HEK293 (cell line): ENCODE data around the gene BCDIN3D.

Experiments
- GLI4 ChIP-seq: fragments of 450-650 bp; formaldehyde crosslinking; IDR thresholded peaks from 2 replicates; pipeline ENCODE4 v1.5.1; 2016; ENCODE audit warnings: missing biosample characterization, missing genetic modification characterization
- HOXD13 ChIP-seq: sonication (generic); formaldehyde crosslinking; IDR thresholded peaks from 2 replicates; pipeline ENCODE4 v1.8.0; 2022; ENCODE audit warnings: missing genetic modification reagents, borderline replicate concordance
- IKZF3 ChIP-seq: fragments of 450-650 bp; IDR thresholded peaks from 2 replicates; pipeline ENCODE4 v1.5.0; 2018; ENCODE audit warnings: missing biosample characterization, mild to moderate bottlenecking, missing genetic modification characterization, moderate library complexity
- MZF1 ChIP-seq: fragments of 450-650 bp; formaldehyde crosslinking; IDR thresholded peaks from 2 replicates; pipeline ENCODE4 v1.5.1; 2017; ENCODE audit warnings: missing biosample characterization, missing genetic modification characterization, borderline replicate concordance
- SCRT2 ChIP-seq: fragments of 450-650 bp; formaldehyde crosslinking; IDR thresholded peaks from 2 replicates; pipeline ENCODE4 v1.5.1; 2016; ENCODE audit warnings: missing biosample characterization, missing genetic modification characterization
- TRIM28 ChIP-seq: IDR thresholded peaks from 2 replicates; pipeline ENCODE4 v1.6.1; 2011; ENCODE audit warnings: low read length, control low read depth, borderline replicate concordance
- ZBTB48 ChIP-seq: fragments of 450-650 bp; formaldehyde crosslinking; IDR thresholded peaks from 2 replicates; pipeline ENCODE4 v1.5.1; 2016; ENCODE audit warnings: missing biosample characterization, missing genetic modification characterization
- ZBTB7A ChIP-seq: fragments of 450-650 bp; formaldehyde crosslinking; IDR thresholded peaks from 2 replicates; pipeline ENCODE4 v1.5.1; 2016; ENCODE audit warnings: low read depth, missing biosample characterization, missing genetic modification characterization
- ZFP69B ChIP-seq: fragments of 450-650 bp; formaldehyde crosslinking; IDR thresholded peaks from 2 replicates; pipeline ENCODE4 v1.5.1; 2016; ENCODE audit warnings: missing biosample characterization, missing genetic modification characterization
- ZNF114 ChIP-seq: fragments of 450-650 bp; formaldehyde crosslinking; IDR thresholded peaks from 2 replicates; pipeline ENCODE4 v1.5.0; 2017; ENCODE audit warnings: missing biosample characterization, missing genetic modification characterization
- ZNF157 ChIP-seq: fragments of 450-650 bp; formaldehyde crosslinking; IDR thresholded peaks from 2 replicates; pipeline ENCODE4 v1.5.1; 2016; ENCODE audit warnings: missing biosample characterization, missing genetic modification characterization
- ZNF184 ChIP-seq: fragments of 450-650 bp; IDR thresholded peaks from 2 replicates; pipeline ENCODE4 v1.5.1; 2018; ENCODE audit warnings: missing biosample characterization, mild to moderate bottlenecking, missing genetic modification characterization
- ZNF335 ChIP-seq: fragments of 450-650 bp; formaldehyde crosslinking; conservative IDR thresholded peaks from 2 replicates; pipeline ENCODE4 v1.5.1; 2016; ENCODE audit warnings: missing biosample characterization, missing genetic modification characterization
- ZNF510 ChIP-seq: fragments of 450-650 bp; formaldehyde crosslinking; IDR thresholded peaks from 2 replicates; pipeline ENCODE4 v1.5.1; 2018; ENCODE audit warnings: mild to moderate bottlenecking, missing genetic modification characterization, missing biosample characterization; ENCODE audit not compliant: insufficient replicate concordance
- ZNF560 ChIP-seq: fragments of 450-650 bp; formaldehyde crosslinking; IDR thresholded peaks from 2 replicates; pipeline ENCODE4 v1.5.1; 2017; ENCODE audit warnings: missing biosample characterization, missing genetic modification characterization, borderline replicate concordance
- ZNF658 ChIP-seq: fragments of 450-650 bp; formaldehyde crosslinking; IDR thresholded peaks from 2 replicates; pipeline ENCODE4; 2016; ENCODE audit warnings: missing biosample characterization, missing genetic modification characterization
- ZNF660 ChIP-seq: fragments of 450-650 bp; IDR thresholded peaks from 2 replicates; pipeline ENCODE4 v1.5.1; 2018; ENCODE audit warnings: missing biosample characterization, mild to moderate bottlenecking, missing genetic modification characterization
- ZNF670 ChIP-seq: fragments of 450-650 bp; formaldehyde crosslinking; IDR thresholded peaks from 2 replicates; pipeline ENCODE4 v1.5.1; 2016; ENCODE audit warnings: missing biosample characterization, missing genetic modification characterization, low read depth
- ZNF768 ChIP-seq: fragments of 450-650 bp; formaldehyde crosslinking; IDR thresholded peaks from 2 replicates; pipeline ENCODE4 v1.5.1; 2018; ENCODE audit warnings: missing biosample characterization, mild to moderate bottlenecking, missing genetic modification characterization
- ZNF843 ChIP-seq: fragments of 450-650 bp; formaldehyde crosslinking; IDR thresholded peaks from 2 replicates; pipeline ENCODE4 v1.5.1; 2016; ENCODE audit warnings: missing biosample characterization, missing genetic modification characterization
- TF ChIP-seq, protein P1 (sequence below): fragments of 450-650 bp; formaldehyde crosslinking; IDR thresholded peaks from 2 replicates; pipeline ENCODE4 v1.5.1; 2016; ENCODE audit warnings: missing biosample characterization, missing genetic modification characterization
- TF ChIP-seq, protein P2 (sequence below): fragments of 450-650 bp; formaldehyde crosslinking; IDR thresholded peaks from 2 replicates; pipeline ENCODE4 v1.5.1; 2017; ENCODE audit warnings: missing biosample characterization, missing genetic modification characterization
- TF ChIP-seq, protein P3 (sequence below): fragments of 450-650 bp; formaldehyde crosslinking; IDR thresholded peaks from 2 replicates; pipeline ENCODE4 v1.5.1; 2016; ENCODE audit warnings: missing biosample characterization, missing genetic modification characterization
- TF ChIP-seq, protein P4 (sequence below): fragments of 450-650 bp; formaldehyde crosslinking; IDR thresholded peaks from 2 replicates; pipeline ENCODE4 v1.5.1; 2016; ENCODE audit warnings: missing biosample characterization, missing genetic modification characterization
- TF ChIP-seq, protein P5 (sequence below): fragments of 450-650 bp; IDR thresholded peaks from 2 replicates; pipeline ENCODE4 v1.5.1; 2018; ENCODE audit warnings: missing biosample characterization, missing genetic modification characterization
- TF ChIP-seq, protein P6 (sequence below): fragments of 450-650 bp; formaldehyde crosslinking; IDR thresholded peaks from 2 replicates; pipeline ENCODE4 v1.5.1; 2017; ENCODE audit warnings: missing biosample characterization, missing genetic modification characterization
- TF ChIP-seq, protein P7 (sequence below): fragments of 450-650 bp; formaldehyde crosslinking; IDR thresholded peaks from 2 replicates; pipeline ENCODE4 v1.5.1; 2016; ENCODE audit warnings: missing biosample characterization, missing genetic modification characterization

BCDIN3D gene

DNA sequence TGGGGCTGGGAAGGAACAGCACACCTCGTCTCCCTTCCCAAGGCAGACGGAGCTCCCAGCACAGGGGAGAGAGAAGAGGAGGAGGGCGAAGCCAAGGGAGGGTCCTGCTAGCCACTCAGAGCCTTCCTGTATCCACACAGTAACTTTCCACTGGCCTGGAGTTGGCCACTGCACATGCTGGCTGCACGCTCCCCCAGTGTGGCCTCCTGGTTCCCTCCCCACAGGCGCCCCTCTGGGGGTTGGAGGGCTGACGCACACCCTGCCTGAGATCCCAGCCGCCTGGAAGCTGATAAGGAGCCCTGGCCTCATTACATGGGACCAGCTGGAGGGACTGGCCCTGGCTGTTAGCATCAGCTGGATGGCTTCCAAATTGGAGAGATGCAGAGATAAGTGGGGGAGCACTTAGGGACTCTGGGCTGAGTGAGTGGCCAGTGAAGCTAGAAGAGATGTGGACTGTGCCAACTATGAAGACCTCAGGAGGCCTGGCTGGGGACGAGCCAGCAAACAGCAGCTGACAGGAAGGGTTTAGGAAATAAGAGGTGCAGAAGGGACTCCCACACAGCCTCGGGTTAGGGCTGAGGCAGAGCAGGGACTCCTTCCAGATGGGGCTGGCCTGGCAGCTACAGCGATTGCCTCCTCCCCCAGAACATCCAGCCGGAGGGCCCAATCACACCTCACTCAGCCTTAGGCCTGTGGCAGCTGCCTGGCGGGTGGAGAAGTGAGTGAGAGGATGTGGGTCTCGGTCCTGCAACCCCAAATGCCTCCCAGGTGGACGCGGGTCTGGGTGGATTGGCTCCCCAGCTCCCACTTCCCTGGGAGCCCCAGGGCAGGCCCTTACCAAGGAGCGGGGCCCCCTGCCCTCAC lies 26.3 kb upstream of the BCDIN3D start (continued):
- TF ChIP-seq, protein P1, sequence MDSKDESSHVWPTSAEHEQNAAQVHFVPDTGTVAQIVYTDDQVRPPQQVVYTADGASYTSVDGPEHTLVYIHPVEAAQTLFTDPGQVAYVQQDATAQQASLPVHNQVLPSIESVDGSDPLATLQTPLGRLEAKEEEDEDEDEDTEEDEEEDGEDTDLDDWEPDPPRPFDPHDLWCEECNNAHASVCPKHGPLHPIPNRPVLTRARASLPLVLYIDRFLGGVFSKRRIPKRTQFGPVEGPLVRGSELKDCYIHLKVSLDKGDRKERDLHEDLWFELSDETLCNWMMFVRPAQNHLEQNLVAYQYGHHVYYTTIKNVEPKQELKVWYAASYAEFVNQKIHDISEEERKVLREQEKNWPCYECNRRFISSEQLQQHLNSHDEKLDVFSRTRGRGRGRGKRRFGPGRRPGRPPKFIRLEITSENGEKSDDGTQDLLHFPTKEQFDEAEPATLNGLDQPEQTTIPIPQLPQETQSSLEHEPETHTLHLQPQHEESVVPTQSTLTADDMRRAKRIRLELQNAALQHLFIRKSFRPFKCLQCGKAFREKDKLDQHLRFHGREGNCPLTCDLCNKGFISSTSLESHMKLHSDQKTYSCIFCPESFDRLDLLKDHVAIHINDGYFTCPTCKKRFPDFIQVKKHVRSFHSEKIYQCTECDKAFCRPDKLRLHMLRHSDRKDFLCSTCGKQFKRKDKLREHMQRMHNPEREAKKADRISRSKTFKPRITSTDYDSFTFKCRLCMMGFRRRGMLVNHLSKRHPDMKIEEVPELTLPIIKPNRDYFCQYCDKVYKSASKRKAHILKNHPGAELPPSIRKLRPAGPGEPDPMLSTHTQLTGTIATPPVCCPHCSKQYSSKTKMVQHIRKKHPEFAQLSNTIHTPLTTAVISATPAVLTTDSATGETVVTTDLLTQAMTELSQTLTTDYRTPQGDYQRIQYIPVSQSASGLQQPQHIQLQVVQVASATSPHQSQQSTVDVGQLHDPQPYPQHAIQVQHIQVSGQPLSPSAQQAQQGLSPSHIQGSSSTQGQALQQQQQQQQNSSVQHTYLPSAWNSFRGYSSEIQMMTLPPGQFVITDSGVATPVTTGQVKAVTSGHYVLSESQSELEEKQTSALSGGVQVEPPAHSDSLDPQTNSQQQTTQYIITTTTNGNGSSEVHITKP (tag by site-specific recombination), result peak; percentile 97
- TF ChIP-seq, protein P2, sequence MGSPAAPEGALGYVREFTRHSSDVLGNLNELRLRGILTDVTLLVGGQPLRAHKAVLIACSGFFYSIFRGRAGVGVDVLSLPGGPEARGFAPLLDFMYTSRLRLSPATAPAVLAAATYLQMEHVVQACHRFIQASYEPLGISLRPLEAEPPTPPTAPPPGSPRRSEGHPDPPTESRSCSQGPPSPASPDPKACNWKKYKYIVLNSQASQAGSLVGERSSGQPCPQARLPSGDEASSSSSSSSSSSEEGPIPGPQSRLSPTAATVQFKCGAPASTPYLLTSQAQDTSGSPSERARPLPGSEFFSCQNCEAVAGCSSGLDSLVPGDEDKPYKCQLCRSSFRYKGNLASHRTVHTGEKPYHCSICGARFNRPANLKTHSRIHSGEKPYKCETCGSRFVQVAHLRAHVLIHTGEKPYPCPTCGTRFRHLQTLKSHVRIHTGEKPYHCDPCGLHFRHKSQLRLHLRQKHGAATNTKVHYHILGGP, result no peak
- TF ChIP-seq ZFP69B (tag by site-specific recombination) (peak; percentile 73; the same call in 1 of the 2 replicates), ZNF660 (tag by site-specific recombination) (peak; percentile 87), ZNF658 (tag by site-specific recombination) (no peak), MZF1 (peak; percentile 81), ZNF843 (tag by site-specific recombination) (peak; percentile 83), SCRT2 (tag by site-specific recombination) (no peak), GLI4 (no peak), ZNF335 (tag by site-specific recombination) (peak; percentile 86), HOXD13 (CRISPR knock-in tag) (no peak), ZNF157 (tag by site-specific recombination) (no peak), ZNF510 (tag by site-specific recombination) (no peak), IKZF3 (tag by site-specific recombination) (peak; percentile 96), ZNF670 (no peak), TRIM28 (peak; percentile 94), ZNF184 (tag by site-specific recombination) (no peak; the same call in 1 of the 2 replicates), ZNF114 (tag by site-specific recombination) (no peak), ZNF768 (tag by site-specific recombination) (no peak), ZBTB7A (tag by site-specific recombination) (no peak), ZBTB48 (tag by site-specific recombination) (peak; percentile 99), ZNF560 (no peak)
- TF ChIP-seq, protein P3, sequence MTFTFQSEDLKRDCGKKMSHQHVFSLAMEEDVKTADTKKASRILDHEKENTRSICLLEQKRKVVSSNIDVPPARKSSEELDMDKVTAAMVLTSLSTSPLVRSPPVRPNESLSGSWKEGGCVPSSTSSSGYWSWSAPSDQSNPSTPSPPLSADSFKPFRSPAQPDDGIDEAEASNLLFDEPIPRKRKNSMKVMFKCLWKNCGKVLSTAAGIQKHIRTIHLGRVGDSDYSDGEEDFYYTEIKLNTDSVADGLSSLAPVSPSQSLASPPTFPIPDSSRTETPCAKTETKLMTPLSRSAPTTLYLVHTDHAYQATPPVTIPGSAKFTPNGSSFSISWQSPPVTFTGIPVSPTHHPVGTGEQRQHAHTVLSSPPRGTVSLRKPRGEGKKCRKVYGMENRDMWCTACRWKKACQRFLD (tag by site-specific recombination), result no peak
- TF ChIP-seq, protein P4, sequence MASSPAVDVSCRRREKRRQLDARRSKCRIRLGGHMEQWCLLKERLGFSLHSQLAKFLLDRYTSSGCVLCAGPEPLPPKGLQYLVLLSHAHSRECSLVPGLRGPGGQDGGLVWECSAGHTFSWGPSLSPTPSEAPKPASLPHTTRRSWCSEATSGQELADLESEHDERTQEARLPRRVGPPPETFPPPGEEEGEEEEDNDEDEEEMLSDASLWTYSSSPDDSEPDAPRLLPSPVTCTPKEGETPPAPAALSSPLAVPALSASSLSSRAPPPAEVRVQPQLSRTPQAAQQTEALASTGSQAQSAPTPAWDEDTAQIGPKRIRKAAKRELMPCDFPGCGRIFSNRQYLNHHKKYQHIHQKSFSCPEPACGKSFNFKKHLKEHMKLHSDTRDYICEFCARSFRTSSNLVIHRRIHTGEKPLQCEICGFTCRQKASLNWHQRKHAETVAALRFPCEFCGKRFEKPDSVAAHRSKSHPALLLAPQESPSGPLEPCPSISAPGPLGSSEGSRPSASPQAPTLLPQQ (tag by site-specific recombination), result peak; percentile 94
- TF ChIP-seq, protein P5, sequence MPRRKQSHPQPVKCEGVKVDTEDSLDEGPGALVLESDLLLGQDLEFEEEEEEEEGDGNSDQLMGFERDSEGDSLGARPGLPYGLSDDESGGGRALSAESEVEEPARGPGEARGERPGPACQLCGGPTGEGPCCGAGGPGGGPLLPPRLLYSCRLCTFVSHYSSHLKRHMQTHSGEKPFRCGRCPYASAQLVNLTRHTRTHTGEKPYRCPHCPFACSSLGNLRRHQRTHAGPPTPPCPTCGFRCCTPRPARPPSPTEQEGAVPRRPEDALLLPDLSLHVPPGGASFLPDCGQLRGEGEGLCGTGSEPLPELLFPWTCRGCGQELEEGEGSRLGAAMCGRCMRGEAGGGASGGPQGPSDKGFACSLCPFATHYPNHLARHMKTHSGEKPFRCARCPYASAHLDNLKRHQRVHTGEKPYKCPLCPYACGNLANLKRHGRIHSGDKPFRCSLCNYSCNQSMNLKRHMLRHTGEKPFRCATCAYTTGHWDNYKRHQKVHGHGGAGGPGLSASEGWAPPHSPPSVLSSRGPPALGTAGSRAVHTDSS (tag by site-specific recombination), result no peak
- TF ChIP-seq, protein P6, sequence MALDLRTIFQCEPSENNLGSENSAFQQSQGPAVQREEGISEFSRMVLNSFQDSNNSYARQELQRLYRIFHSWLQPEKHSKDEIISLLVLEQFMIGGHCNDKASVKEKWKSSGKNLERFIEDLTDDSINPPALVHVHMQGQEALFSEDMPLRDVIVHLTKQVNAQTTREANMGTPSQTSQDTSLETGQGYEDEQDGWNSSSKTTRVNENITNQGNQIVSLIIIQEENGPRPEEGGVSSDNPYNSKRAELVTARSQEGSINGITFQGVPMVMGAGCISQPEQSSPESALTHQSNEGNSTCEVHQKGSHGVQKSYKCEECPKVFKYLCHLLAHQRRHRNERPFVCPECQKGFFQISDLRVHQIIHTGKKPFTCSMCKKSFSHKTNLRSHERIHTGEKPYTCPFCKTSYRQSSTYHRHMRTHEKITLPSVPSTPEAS (tag by site-specific recombination), result peak; percentile 71
- TF ChIP-seq, protein P7, sequence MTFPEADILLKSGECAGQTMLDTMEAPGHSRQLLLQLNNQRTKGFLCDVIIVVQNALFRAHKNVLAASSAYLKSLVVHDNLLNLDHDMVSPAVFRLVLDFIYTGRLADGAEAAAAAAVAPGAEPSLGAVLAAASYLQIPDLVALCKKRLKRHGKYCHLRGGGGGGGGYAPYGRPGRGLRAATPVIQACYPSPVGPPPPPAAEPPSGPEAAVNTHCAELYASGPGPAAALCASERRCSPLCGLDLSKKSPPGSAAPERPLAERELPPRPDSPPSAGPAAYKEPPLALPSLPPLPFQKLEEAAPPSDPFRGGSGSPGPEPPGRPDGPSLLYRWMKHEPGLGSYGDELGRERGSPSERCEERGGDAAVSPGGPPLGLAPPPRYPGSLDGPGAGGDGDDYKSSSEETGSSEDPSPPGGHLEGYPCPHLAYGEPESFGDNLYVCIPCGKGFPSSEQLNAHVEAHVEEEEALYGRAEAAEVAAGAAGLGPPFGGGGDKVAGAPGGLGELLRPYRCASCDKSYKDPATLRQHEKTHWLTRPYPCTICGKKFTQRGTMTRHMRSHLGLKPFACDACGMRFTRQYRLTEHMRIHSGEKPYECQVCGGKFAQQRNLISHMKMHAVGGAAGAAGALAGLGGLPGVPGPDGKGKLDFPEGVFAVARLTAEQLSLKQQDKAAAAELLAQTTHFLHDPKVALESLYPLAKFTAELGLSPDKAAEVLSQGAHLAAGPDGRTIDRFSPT (tag by site-specific recombination), result peak; percentile 72; the same call in 1 of the 2 replicates
